CD4-positive, alpha-beta T cell treated with Interleukin-17A for 4 hours (primary cell): ENCODE data around the gene UNKL.

Experiments
- DNase-seq: peaks from one replicate; pipeline ENCODE4 v3.0.0-alpha.2; 2020; ENCODE audit warnings: mixed read lengths

UNKL gene

GRCh38 chr16:1320658-1321240 lies 93.8 kb downstream of the UNKL start:
- DNase-seq = no peak

- DNase-seq = no peak
Measured at GRCh38 chr16:1320097-1320496, 94.4 kb downstream of the UNKL start.

- DNase-seq = no peak
Measured at GRCh38 chr16:1319041-1319440, 95.5 kb downstream of the UNKL start.

GRCh38 chr16:1318268-1318545 lies 96.3 kb downstream of the UNKL start:
- DNase-seq = no peak

- no peak for DNase-seq
Measured at GRCh38 chr16:1317479-1318267, 96.8 kb downstream of the UNKL start.

GRCh38 chr16:1316033-1316405 lies 98.5 kb downstream of the UNKL start:
- no peak for DNase-seq

GRCh38 chr16:1315081-1316032 lies 99.1 kb downstream of the UNKL start:
- DNase-seq = no peak

GRCh38 chr16:1314399-1315068 lies 100.0 kb downstream of the UNKL start:
- no peak for DNase-seq

- DNase-seq = no peak
Measured at GRCh38 chr16:1313721-1314369, 100.7 kb downstream of the UNKL start.
